Stimulated activated naive CD4-positive, alpha-beta T cell (primary cell): ENCODE data around the gene USP17L29.
"Not testable (repeated sequence)": the region's sequence is repeated elsewhere in the genome, so short reads cannot be mapped to it uniquely, and the experiment has no call there.

Experiments
- DNase-seq, 6 experiments: peaks; one replicate each; lab custom pipeline; 2025; lab: John Stamatoyannopoulos, UW

The USP17L29 gene, protein sequence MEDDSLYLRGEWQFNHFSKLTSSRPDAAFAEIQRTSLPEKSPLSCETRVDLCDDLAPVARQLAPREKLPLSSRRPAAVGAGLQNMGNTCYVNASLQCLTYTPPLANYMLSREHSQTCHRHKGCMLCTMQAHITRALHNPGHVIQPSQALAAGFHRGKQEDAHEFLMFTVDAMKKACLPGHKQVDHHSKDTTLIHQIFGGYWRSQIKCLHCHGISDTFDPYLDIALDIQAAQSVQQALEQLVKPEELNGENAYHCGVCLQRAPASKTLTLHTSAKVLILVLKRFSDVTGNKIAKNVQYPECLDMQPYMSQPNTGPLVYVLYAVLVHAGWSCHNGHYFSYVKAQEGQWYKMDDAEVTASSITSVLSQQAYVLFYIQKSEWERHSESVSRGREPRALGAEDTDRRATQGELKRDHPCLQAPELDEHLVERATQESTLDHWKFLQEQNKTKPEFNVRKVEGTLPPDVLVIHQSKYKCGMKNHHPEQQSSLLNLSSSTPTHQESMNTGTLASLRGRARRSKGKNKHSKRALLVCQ

DNA sequence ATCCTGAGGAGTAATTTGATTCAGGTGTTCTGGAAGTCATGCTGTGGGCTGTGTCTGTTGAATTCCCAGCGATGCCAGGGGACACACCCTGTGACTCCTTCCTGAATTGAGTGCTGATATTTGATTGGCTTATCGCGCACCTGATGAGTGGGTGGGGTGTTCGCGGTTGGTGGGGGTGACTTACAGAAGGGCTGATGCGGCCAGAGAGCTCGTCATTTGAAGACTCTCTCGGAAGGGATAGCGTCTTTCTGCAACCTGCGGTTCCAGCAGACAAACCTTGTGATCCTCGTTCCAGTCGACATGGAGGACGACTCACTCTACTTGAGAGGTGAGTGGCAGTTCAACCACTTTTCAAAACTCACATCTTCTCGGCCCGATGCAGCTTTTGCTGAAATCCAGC, at the start of gene USP17L29:
USP17L29 (plus strand) TSS at position 301 of the 400 bp plus-strand sequence; CDS start at position 301, 0 bp downstream.
- DNase-seq = not testable (repeated sequence)

DNA sequence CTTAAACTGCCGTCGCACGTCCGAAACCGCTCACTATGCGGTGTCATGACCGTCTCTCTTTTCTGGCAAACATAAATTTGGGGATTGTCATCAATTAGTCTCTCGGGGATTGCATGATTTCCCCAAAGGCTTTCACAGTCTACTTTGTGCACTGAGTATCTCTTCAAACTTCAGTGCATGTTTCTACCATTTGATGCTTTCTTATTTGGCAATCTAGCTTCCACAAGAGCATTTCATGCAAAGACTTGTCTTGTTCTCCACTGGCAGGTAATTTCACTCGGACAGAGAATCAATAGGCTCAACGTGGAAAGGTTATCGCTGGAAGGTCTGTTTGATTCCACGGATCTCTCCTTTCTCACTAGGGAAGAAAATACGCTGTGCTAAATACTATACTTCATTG, 29.2 kb upstream of the USP17L29 start:
- DNase-seq = not testable (repeated sequence)

DNA sequence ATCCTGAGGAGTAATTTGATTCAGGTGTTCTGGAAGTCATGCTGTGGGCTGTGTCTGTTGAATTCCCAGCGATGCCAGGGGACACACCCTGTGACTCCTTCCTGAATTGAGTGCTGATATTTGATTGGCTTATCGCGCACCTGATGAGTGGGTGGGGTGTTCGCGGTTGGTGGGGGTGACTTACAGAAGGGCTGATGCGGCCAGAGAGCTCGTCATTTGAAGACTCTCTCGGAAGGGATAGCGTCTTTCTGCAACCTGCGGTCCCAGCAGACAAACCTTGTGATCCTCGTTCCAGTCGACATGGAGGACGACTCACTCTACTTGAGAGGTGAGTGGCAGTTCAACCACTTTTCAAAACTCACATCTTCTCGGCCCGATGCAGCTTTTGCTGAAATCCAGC, 28.6 kb upstream of the USP17L29 start, which contains the start of gene USP17L24:
USP17L24 (plus strand) TSS at position 301 of the 400 bp plus-strand sequence; CDS start at position 301, 0 bp downstream.
- not testable (repeated sequence) for DNase-seq

DNA sequence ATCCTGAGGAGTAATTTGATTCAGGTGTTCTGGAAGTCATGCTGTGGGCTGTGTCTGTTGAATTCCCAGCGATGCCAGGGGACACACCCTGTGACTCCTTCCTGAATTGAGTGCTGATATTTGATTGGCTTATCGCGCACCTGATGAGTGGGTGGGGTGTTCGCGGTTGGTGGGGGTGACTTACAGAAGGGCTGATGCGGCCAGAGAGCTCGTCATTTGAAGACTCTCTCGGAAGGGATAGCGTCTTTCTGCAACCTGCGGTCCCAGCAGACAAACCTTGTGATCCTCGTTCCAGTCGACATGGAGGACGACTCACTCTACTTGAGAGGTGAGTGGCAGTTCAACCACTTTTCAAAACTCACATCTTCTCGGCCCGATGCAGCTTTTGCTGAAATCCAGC, 23.8 kb upstream of the USP17L29 start, which contains the start of gene USP17L25:
USP17L25 (plus strand) TSS at position 301 of the 400 bp plus-strand sequence; CDS start at position 301, 0 bp downstream.
- DNase-seq = not testable (repeated sequence)

DNA sequence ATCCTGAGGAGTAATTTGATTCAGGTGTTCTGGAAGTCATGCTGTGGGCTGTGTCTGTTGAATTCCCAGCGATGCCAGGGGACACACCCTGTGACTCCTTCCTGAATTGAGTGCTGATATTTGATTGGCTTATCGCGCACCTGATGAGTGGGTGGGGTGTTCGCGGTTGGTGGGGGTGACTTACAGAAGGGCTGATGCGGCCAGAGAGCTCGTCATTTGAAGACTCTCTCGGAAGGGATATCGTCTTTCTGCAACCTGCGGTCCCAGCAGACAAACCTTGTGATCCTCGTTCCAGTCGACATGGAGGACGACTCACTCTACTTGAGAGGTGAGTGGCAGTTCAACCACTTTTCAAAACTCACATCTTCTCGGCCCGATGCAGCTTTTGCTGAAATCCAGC, 19.1 kb upstream of the USP17L29 start, which contains the start of gene USP17L26:
USP17L26 (plus strand) TSS at position 301 of the 400 bp plus-strand sequence; CDS start at position 301, 0 bp downstream.
- not testable (repeated sequence) for DNase-seq

DNA sequence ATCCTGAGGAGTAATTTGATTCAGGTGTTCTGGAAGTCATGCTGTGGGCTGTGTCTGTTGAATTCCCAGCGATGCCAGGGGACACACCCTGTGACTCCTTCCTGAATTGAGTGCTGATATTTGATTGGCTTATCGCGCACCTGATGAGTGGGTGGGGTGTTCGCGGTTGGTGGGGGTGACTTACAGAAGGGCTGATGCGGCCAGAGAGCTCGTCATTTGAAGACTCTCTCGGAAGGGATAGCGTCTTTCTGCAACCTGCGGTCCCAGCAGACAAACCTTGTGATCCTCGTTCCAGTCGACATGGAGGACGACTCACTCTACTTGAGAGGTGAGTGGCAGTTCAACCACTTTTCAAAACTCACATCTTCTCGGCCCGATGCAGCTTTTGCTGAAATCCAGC, 14.3 kb upstream of the USP17L29 start, which contains the start of gene USP17L5:
USP17L5 (plus strand) TSS at position 301 of the 400 bp plus-strand sequence; CDS start at position 301, 0 bp downstream.
- DNase-seq = not testable (repeated sequence)

DNA sequence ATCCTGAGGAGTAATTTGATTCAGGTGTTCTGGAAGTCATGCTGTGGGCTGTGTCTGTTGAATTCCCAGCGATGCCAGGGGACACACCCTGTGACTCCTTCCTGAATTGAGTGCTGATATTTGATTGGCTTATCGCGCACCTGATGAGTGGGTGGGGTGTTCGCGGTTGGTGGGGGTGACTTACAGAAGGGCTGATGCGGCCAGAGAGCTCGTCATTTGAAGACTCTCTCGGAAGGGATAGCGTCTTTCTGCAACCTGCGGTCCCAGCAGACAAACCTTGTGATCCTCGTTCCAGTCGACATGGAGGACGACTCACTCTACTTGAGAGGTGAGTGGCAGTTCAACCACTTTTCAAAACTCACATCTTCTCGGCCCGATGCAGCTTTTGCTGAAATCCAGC, 9.6 kb upstream of the USP17L29 start, which contains the start of gene USP17L27:
USP17L27 (plus strand) TSS at position 301 of the 400 bp plus-strand sequence; CDS start at position 301, 0 bp downstream.
- DNase-seq = not testable (repeated sequence)

DNA sequence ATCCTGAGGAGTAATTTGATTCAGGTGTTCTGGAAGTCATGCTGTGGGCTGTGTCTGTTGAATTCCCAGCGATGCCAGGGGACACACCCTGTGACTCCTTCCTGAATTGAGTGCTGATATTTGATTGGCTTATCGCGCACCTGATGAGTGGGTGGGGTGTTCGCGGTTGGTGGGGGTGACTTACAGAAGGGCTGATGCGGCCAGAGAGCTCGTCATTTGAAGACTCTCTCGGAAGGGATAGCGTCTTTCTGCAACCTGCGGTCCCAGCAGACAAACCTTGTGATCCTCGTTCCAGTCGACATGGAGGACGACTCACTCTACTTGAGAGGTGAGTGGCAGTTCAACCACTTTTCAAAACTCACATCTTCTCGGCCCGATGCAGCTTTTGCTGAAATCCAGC, 4.8 kb upstream of the USP17L29 start, which contains the start of gene USP17L28:
USP17L28 (plus strand) TSS at position 301 of the 400 bp plus-strand sequence; CDS start at position 301, 0 bp downstream.
- not testable (repeated sequence) for DNase-seq

DNA sequence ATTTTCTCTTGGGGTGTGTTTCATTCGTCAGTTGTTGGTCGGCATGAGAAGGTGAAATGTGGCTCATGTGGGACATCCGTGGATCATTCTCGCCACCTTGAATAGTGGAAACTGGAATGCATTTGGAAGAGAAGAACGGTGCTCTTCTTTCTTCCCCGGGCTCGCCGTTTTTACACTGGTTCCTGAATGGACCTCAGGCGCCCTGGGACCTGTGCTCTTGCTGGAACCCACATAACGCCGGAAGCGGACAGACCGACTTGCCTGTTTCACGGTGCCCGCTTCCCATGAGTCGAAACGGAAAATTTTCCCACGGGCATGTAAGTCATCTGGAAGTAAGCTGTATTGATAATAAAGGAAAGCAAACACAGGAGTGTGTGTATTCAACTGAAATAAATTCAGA, 2.6 kb upstream of the USP17L29 start:
- DNase-seq = not testable (repeated sequence)

DNA sequence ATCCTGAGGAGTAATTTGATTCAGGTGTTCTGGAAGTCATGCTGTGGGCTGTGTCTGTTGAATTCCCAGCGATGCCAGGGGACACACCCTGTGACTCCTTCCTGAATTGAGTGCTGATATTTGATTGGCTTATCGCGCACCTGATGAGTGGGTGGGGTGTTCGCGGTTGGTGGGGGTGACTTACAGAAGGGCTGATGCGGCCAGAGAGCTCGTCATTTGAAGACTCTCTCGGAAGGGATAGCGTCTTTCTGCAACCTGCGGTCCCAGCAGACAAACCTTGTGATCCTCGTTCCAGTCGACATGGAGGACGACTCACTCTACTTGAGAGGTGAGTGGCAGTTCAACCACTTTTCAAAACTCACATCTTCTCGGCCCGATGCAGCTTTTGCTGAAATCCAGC, 9.4 kb downstream of the USP17L29 start, which contains the start of gene USP17L30:
USP17L30 (plus strand) TSS at position 301 of the 400 bp plus-strand sequence; CDS start at position 301, 0 bp downstream.
- not testable (repeated sequence) for DNase-seq

DNA sequence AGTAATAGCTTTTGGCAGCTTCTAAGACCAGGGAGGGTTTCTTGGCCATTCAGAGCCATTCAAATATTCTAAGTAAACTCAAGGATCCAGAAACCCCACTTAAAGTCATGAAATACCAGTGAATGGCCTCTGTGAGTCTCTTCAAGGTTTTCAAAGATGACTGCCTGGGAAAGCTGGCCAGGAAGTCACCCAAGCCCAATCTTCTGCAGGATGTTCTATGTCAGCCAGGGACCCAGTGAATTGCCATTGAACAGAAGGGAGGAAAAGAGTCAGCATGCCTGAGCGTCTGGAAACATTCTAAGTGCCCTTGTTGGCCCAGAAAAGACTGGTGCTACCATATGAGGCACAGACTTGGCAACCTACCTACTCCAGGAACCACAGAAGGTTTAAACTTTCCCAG, 26.4 kb downstream of the USP17L29 start:
- not testable (repeated sequence) for DNase-seq

DNA sequence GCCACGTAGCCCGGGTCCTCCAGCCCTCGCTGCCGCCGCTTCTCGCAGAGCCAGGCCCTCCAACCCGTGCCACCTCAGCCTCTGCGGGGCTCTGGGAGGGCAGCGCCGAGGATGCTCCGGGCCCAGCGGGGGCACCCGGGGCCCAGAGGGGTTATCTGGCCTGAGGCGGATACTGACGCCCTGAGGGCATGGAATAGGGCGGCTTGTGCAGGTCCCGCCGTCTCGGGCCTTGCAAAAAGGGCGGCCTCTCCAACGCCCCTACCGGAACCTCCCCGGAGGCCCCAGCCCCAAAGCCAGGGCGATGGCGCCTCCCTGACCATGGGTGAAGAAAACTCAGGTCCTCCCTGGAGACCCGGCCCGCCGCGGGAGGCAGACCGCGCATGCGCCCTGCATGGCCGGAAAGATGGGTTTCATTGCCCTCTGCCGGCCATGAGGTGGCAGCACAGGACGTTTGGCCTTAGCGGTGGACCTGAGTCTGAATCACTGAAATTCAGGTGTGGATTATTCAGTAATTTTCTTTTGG, 27.6 kb downstream of the USP17L29 start:
- DNase-seq = peak in 2 of 6 experiments; percentile 40 to 48

DNA sequence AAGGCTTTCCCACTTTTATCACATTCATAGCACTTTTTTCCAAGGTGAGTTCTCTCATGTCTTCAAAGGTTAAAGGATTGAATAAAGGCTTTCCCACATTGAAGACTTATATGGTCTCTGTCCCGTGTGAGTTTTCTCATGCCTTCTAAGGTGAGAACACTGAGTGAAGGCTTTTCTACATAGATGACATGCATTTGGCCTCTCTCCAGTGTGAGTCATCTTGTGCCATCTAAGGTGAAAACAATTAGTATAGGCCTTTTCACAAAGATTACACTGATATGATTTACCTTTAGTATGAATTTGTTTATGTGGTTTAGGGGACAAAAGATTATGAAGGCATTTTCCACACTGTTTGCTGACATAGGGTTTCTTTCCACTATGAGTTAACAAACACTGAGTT, 30.7 kb downstream of the USP17L29 start:
- no peak for DNase-seq

DNA sequence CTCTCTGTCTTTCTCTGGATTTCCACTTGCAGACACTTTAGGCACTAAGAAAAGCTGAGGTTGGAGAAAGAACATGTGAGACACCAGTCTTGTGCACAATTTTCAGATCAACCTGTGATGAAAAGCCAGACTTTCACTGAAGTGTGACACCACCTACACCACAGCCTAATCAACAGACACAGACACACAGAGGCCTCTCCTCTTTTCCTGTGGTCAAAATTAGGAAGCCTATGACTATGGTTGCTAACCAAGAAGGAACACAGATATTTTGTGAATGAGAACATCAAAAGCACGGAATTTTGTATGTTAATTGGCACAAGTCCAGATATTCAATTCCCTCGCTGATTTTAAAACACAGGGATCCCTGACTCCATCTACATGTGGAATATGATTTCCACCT, 35.6 kb downstream of the USP17L29 start:
- not testable (repeated sequence) for DNase-seq
